ENCODE measurements around the gene FKBP10.

Gene FKBP10

DNA sequence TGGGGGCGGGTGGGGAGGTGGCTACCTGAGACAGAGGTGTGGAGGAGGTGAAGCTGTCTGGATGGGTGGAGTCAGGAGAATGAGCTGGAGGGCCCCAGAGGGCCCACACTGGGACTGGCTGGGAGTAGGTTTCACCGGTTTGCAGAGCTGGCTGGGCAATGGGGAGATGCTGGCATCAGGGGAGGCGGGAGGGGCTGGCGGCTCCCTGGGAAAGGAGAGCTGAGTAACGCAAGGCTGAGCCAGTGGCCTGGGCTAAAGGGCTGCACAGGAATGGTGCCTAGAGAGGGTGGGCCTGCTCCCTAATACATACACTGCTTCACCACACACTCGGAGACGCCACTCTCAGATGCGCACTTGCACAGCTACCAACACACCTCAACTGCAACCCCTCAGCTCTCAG, 13.4 kb upstream of the FKBP10 start:
- TF ChIP-seq EZH2phosphoT487 (IDR thresholded peaks at IDR 0.05; ENCODE audit: borderline replicate concordance), result no peak
- TF ChIP-seq, protein P1, sequence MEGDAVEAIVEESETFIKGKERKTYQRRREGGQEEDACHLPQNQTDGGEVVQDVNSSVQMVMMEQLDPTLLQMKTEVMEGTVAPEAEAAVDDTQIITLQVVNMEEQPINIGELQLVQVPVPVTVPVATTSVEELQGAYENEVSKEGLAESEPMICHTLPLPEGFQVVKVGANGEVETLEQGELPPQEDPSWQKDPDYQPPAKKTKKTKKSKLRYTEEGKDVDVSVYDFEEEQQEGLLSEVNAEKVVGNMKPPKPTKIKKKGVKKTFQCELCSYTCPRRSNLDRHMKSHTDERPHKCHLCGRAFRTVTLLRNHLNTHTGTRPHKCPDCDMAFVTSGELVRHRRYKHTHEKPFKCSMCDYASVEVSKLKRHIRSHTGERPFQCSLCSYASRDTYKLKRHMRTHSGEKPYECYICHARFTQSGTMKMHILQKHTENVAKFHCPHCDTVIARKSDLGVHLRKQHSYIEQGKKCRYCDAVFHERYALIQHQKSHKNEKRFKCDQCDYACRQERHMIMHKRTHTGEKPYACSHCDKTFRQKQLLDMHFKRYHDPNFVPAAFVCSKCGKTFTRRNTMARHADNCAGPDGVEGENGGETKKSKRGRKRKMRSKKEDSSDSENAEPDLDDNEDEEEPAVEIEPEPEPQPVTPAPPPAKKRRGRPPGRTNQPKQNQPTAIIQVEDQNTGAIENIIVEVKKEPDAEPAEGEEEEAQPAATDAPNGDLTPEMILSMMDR (conservative IDR thresholded peaks at IDR 0.05; ENCODE audit: low read length), result no peak
- no peaks in the 10 kb centered on the region for H3K27me3 ChIP-seq (ENCODE audit: insufficient read depth, low read length, poor library complexity, severe bottlenecking)
- no peak overlapping the region for H2AFZ ChIP-seq (ENCODE audit: low read length)
- H3K4me2 ChIP-seq (ENCODE audit: low read depth, low read length, poor library complexity, severe bottlenecking), result no peak overlapping the region
- no peaks in the 10 kb centered on the region for H4K20me1 ChIP-seq (ENCODE audit: insufficient read depth, low read length, poor library complexity, severe bottlenecking)
- peaks cover 6% of the 10 kb centered on the region for H3K4me1 ChIP-seq (ENCODE audit: insufficient read depth, low read length, poor library complexity, severe bottlenecking)
- no peaks in the 10 kb centered on the region for H3K9me2 ChIP-seq (replicated peaks; ENCODE audit: low read depth, low read length)
- H3K79me2 ChIP-seq (ENCODE audit: insufficient read depth, low read length), result no peaks in the 10 kb centered on the region
- H3K4me3 ChIP-seq (ENCODE audit: low read length, poor library complexity, severe bottlenecking), result no peak overlapping the region
- no peak overlapping the region for H3K9ac ChIP-seq (ENCODE audit: low read depth, low read length, poor library complexity, severe bottlenecking)
- no peaks in the 10 kb centered on the region for H3F3A ChIP-seq (ENCODE audit: low read depth)
- H3K36me3 ChIP-seq (ENCODE audit: insufficient read depth, low read length), result no peaks in the 10 kb centered on the region
- H3K9me3 ChIP-seq (ENCODE audit: insufficient read depth, low read depth, low read length), result no peaks in the 10 kb centered on the region

DNA sequence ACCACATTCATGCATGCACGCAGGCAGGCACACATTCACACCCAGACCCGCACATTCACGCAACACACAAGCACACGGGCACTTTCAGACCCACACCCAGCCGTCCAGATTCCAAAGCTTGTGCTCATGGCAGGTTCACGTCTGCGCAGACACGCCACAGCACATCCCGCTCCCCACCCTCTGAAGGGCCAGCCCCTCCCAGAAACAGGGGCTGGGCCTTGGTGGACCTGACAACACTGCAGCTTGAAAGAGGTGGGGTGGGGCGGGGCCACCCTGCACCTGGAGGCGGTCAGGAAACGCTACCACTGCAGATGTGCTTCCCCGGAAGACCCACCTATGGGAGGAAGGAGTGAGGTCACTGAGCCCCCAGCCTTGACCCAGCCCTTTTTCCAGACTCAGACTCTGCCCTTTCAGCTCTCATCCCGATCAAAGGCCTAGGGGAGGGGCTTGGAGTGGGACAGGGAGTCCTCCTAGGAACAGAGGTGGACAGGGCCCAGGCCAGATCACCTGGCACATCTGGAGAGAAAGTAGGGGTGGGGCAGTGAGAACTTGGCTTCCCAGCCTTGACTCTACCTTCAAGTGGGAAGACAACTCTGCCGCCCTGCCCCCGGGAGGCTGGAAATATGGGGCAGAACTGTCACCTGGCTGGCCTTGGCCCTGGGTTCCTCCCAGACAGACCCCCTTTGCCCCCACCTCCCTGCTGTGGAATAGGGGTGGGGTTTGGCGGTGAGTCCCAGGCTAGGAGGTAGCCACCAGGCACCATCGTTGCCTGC, 12.0 kb upstream of the FKBP10 start:
- Histone ChIP-seq H3K4me3 (ENCODE audit: low read length, poor library complexity, severe bottlenecking) (no peak overlapping the region), H3K9me3 (ENCODE audit: insufficient read depth, low read depth, low read length) (no peaks in the 10 kb centered on the region), H3K9ac (ENCODE audit: low read depth, low read length, poor library complexity, severe bottlenecking) (peak overlapping the region; percentile 27), H3F3A (ENCODE audit: low read depth) (no peaks in the 10 kb centered on the region), H3K4me1 (ENCODE audit: insufficient read depth, low read length, poor library complexity, severe bottlenecking) (peaks cover 6% of the 10 kb centered on the region), H4K20me1 (ENCODE audit: insufficient read depth, low read length, poor library complexity, severe bottlenecking) (no peaks in the 10 kb centered on the region), H3K27me3 (ENCODE audit: insufficient read depth, low read length, poor library complexity, severe bottlenecking) (no peaks in the 10 kb centered on the region), H3K36me3 (ENCODE audit: insufficient read depth, low read length) (no peaks in the 10 kb centered on the region), H3K4me2 (ENCODE audit: low read depth, low read length, poor library complexity, severe bottlenecking) (no peak overlapping the region), H2AFZ (ENCODE audit: low read length) (peak overlapping the region; percentile 71; the same call in 1 of the 2 replicates), H3K79me2 (ENCODE audit: insufficient read depth, low read length) (no peaks in the 10 kb centered on the region), H3K9me2 (replicated peaks; ENCODE audit: low read depth, low read length) (no peaks in the 10 kb centered on the region)
- TF ChIP-seq, protein P1 (conservative IDR thresholded peaks at IDR 0.05; ENCODE audit: low read length), result no peak
- no peak for TF ChIP-seq EZH2phosphoT487 (IDR thresholded peaks at IDR 0.05; ENCODE audit: borderline replicate concordance)

DNA sequence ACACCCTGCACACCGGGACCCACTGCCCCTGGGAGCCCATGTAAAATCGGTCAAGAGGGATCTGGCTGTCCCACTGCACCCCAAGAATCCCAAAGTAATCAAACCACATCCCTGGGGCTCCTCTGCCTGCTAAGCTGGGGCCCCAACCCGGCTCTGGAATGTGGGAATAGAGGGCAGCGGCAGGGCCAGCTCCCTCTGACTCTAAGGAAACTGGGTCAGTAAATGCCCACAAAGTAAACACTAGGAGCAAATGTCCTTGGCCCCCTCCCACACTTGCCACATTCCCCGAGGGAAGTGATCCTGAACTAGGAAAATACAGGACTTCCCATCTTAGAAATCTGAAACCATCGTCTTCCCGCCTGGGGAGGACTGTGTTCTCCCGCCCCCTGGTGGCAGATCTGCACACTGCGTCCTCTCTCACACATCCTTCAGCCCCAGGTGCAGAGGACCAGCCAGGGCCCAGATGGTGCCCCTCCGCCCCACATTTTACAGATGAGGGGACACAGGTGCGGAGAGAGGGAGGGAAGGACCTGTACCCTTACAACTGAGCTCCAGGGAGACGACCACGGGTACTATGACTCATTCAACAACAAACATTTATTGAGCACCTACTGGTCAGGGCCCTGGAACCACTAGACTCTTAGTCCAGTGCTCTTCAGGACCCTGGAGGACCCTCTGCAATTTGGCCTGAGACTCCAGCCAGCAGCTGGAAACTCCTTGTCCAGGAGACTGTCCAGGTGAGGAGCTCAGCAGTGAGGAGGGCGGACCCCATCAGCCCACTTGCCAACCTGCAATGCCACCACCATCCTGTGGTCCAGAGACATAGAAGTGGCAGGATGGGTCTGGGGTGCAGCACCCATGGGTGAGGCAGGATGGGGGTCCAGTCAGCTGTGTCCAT, 11.2 kb upstream of the FKBP10 start:
- Histone ChIP-seq H3K4me2 (ENCODE audit: low read depth, low read length, poor library complexity, severe bottlenecking) (peak overlapping the region; percentile 40), H2AFZ (ENCODE audit: low read length) (peak overlapping the region; percentile 71; the same call in 1 of the 2 replicates), H3K27me3 (ENCODE audit: insufficient read depth, low read length, poor library complexity, severe bottlenecking) (no peaks in the 10 kb centered on the region)

More for the DNA sequence above, 11.2 kb upstream of the FKBP10 start:
- Histone ChIP-seq H3K9ac (ENCODE audit: low read depth, low read length, poor library complexity, severe bottlenecking) (peak overlapping the region; percentile 27), H3K9me3 (ENCODE audit: insufficient read depth, low read depth, low read length) (no peaks in the 10 kb centered on the region), H3K4me3 (ENCODE audit: low read length, poor library complexity, severe bottlenecking) (peak overlapping the region; percentile 29), H3K4me1 (ENCODE audit: insufficient read depth, low read length, poor library complexity, severe bottlenecking) (peaks cover 6% of the 10 kb centered on the region), H3F3A (ENCODE audit: low read depth) (no peaks in the 10 kb centered on the region), H4K20me1 (ENCODE audit: insufficient read depth, low read length, poor library complexity, severe bottlenecking) (no peaks in the 10 kb centered on the region), H3K9me2 (replicated peaks; ENCODE audit: low read depth, low read length) (no peaks in the 10 kb centered on the region), H3K36me3 (ENCODE audit: insufficient read depth, low read length) (no peaks in the 10 kb centered on the region), H3K79me2 (ENCODE audit: insufficient read depth, low read length) (no peaks in the 10 kb centered on the region)
- TF ChIP-seq, protein P1 (conservative IDR thresholded peaks at IDR 0.05; ENCODE audit: low read length), result peak; percentile 97
- no peak for TF ChIP-seq EZH2phosphoT487 (IDR thresholded peaks at IDR 0.05; ENCODE audit: borderline replicate concordance)
